Neuronal stem cell (in vitro differentiated cells): ENCODE results near the gene SSU72.

ENCODE experiments used
- DNase-seq: peaks from one replicate; pipeline ENCODE4 v3.0.0-alpha.2; 2013; ENCODE audit warnings: low spot score
- H2AFZ ChIP-seq: one replicate; pipeline ENCODE4 v1.6.1; 2013; ENCODE audit warnings: mild to moderate bottlenecking, low read length, inconsistent platforms
- H2AK5ac ChIP-seq: 2 replicates; pipeline ENCODE4 v1.6.1; 2013; ENCODE audit warnings: low read depth, mild to moderate bottlenecking, inconsistent platforms, low read length, moderate library complexity, mixed read lengths
- H2BK120ac ChIP-seq: 2 replicates; pipeline ENCODE4 v1.6.1; 2013; ENCODE audit warnings: low read depth, mild to moderate bottlenecking, inconsistent platforms, low read length, moderate library complexity, mixed read lengths
- H2BK12ac ChIP-seq: one replicate; pipeline ENCODE4 v1.6.1; 2013; ENCODE audit warnings: low read length, inconsistent platforms
- H2BK15ac ChIP-seq: 2 replicates; pipeline ENCODE4 v1.6.1; 2013; ENCODE audit warnings: mild to moderate bottlenecking, low read length, inconsistent platforms, mixed read lengths
- H2BK5ac ChIP-seq: one replicate; pipeline ENCODE4 v1.6.1; 2013; ENCODE audit warnings: inconsistent platforms, mild to moderate bottlenecking, low read length, moderate library complexity
- H3K14ac ChIP-seq: one replicate; pipeline ENCODE4 v1.6.1; 2013; ENCODE audit warnings: low read length, inconsistent platforms
- H3K18ac ChIP-seq: 2 replicates; pipeline ENCODE4 v1.6.1; 2013; ENCODE audit warnings: low read length, inconsistent platforms
- H3K23ac ChIP-seq: 2 replicates; pipeline ENCODE4 v1.6.1; 2013; ENCODE audit warnings: low read depth, mild to moderate bottlenecking, mixed read lengths, low read length, inconsistent platforms; ENCODE audit not compliant: poor library complexity
- H3K27ac ChIP-seq: replicated peaks from 3 replicates; pipeline ENCODE4 v1.5.1; 2013; ENCODE audit warnings: low read length, inconsistent platforms
- H3K27me3 ChIP-seq, 3 experiments: 2 replicates each; pipeline ENCODE4 v1.6.1; 2013; ENCODE audit warnings: low read length in 3 of 3, mild to moderate bottlenecking in 2 of 3, inconsistent platforms in 1 of 3, low read depth in 1 of 3, mixed read lengths in 1 of 3, moderate library complexity in 1 of 3; ENCODE audit not compliant: control insufficient read depth in 3 of 3, insufficient read depth in 3 of 3
- H3K36me3 ChIP-seq, 2 donors: replicated peaks in 1 of 2; 2 replicates each; pipeline ENCODE4 v1.6.1; 2013; ENCODE audit warnings: low read length in 2 of 2; ENCODE audit not compliant: control insufficient read depth in 2 of 2, insufficient read depth in 2 of 2
- H3K4ac ChIP-seq: 2 replicates; pipeline ENCODE4 v1.6.1; 2013; ENCODE audit warnings: inconsistent platforms, mild to moderate bottlenecking, low read length, moderate library complexity
- H3K4me1 ChIP-seq, 2 donors: 1 replicate in 1 of 2; 2 replicates in 1 of 2; pipeline ENCODE4 v1.6.1; 2013; ENCODE audit warnings: low read length in 2 of 2, low read depth in 1 of 2; ENCODE audit not compliant: control insufficient read depth in 2 of 2, insufficient read depth in 1 of 2
- H3K4me2 ChIP-seq: one replicate; pipeline ENCODE4 v1.6.1; 2013; ENCODE audit warnings: mild to moderate bottlenecking, low read length, inconsistent platforms; ENCODE audit not compliant: insufficient read depth, poor library complexity, severe bottlenecking
- H3K4me3 ChIP-seq, 2 donors: 2 replicates each; pipeline ENCODE4 v1.5.1; 2013; ENCODE audit warnings: low read length in 2 of 2, mild to moderate bottlenecking in 2 of 2, inconsistent platforms in 1 of 2, moderate library complexity in 1 of 2
- H3K79me1 ChIP-seq: one replicate; pipeline ENCODE4 v1.6.1; 2013; ENCODE audit warnings: low read depth, mild to moderate bottlenecking, inconsistent platforms, low read length, moderate library complexity
- H3K9ac ChIP-seq: one replicate; pipeline ENCODE4 v1.6.1; 2013; ENCODE audit warnings: mild to moderate bottlenecking, low read depth, low read length, inconsistent platforms; ENCODE audit not compliant: poor library complexity
- H3K9me3 ChIP-seq, 2 donors: replicated peaks in 1 of 2; 2 replicates each; pipeline versions ENCODE3 to v1.6.1; 2013; ENCODE audit warnings: low read length in 2 of 2, mild to moderate bottlenecking in 2 of 2, inconsistent platforms in 1 of 2, low read depth in 1 of 2, mixed read lengths in 1 of 2, moderate library complexity in 1 of 2; ENCODE audit not compliant: control insufficient read depth in 2 of 2, insufficient read depth in 1 of 2
- H4K8ac ChIP-seq: one replicate; pipeline ENCODE4 v1.6.1; 2013; ENCODE audit warnings: low read depth, mild to moderate bottlenecking, inconsistent platforms, low read length, moderate library complexity
- H4K91ac ChIP-seq: one replicate; pipeline ENCODE4 v1.6.1; 2013; ENCODE audit warnings: low read length, low read depth, mild to moderate bottlenecking, inconsistent platforms; ENCODE audit not compliant: poor library complexity
- WGBS, 2 donors: extraction: QIAGEN DNeasy Blood & Tissue Kit; methylation state at CpG; one replicate each; pipeline ENCODE4 v1.1.7; 2013; ENCODE audit warnings: missing lambda C conversion rate in 2 of 2, mixed read lengths in 1 of 2; ENCODE audit not compliant: insufficient read length in 2 of 2, insufficient replicate concordance in 1 of 2; ENCODE audit errors: extremely low coverage in 2 of 2; 5-methylcytosine and 5-hydroxymethylcytosine counted together

Gene SSU72

GRCh38 chr1:1622010-1622787 lies 47.5 kb upstream of the SSU72 start:
- Histone ChIP-seq H3K9ac (no peak overlapping the region), H4K8ac (no peak overlapping the region), H2AK5ac (no peak overlapping the region), H3K4me2 (no peak overlapping the region), H3K4me3 (no peak overlapping the region), H3K14ac (no peak overlapping the region), H3K9me3 (no peaks in the 10 kb centered on the region), H3K18ac (no peak overlapping the region), H2BK12ac (no peak overlapping the region), H3K27ac (no peak overlapping the region), H3K23ac (no peak overlapping the region), H4K91ac (no peak overlapping the region), H2BK120ac (no peak overlapping the region), H3K36me3 (peaks cover 8 to 14% of the 10 kb centered on the region in 2 donors), H2AFZ (no peak overlapping the region), H3K4ac (no peak overlapping the region), H3K4me1 (peaks cover 0 to under 1% of the 10 kb centered on the region in 2 donors), H2BK15ac (no peak overlapping the region), H3K79me1 (peaks cover 10% of the 10 kb centered on the region), H2BK5ac (no peak overlapping the region), H3K27me3 (no peaks in the 10 kb centered on the region)
- no peak for DNase-seq
- WGBS, 2 donors: no CpG with 5 or more reads among the region's 21 CpGs

- no CpG with 5 or more reads among the region's 31 CpGs for WGBS, 2 donors
- H3K23ac ChIP-seq: no peak overlapping the region
- no peak overlapping the region for H2AK5ac ChIP-seq
- H4K8ac ChIP-seq: peak overlapping the region; percentile 43
- H3K79me1 ChIP-seq: peaks cover 16% of the 10 kb centered on the region
- H3K4ac ChIP-seq: no peak overlapping the region
- H3K36me3 ChIP-seq: peaks cover 12 to 17% of the 10 kb centered on the region in 2 donors
- H2BK12ac ChIP-seq: no peak overlapping the region
- H3K4me1 ChIP-seq: peaks cover 4 to 8% of the 10 kb centered on the region in 2 donors
- no peaks in the 10 kb centered on the region for H3K27me3 ChIP-seq
- H2AFZ ChIP-seq: no peak overlapping the region
- H3K4me3 ChIP-seq: no peak overlapping the region
- no peak for DNase-seq
- H3K9me3 ChIP-seq: no peaks in the 10 kb centered on the region
- no peak overlapping the region for H3K18ac ChIP-seq
- no peak overlapping the region for H3K4me2 ChIP-seq
- no peak overlapping the region for H2BK15ac ChIP-seq
- no peak overlapping the region for H3K27ac ChIP-seq
- no peak overlapping the region for H4K91ac ChIP-seq
- H2BK120ac ChIP-seq: no peak overlapping the region
- H3K9ac ChIP-seq: peak overlapping the region; percentile 4
- H2BK5ac ChIP-seq: no peak overlapping the region
- no peak overlapping the region for H3K14ac ChIP-seq
These were observed 46.7 kb upstream of the SSU72 start for GRCh38 chr1:1621173-1622009.

- Histone ChIP-seq H2BK15ac (no peak overlapping the region), H3K27me3 (no peaks in the 10 kb centered on the region), H3K4me1 (peaks cover 5 to 9% of the 10 kb centered on the region in 2 donors), H2AFZ (no peak overlapping the region), H4K91ac (no peak overlapping the region), H3K36me3 (peaks cover 12 to 17% of the 10 kb centered on the region in 2 donors), H3K14ac (no peak overlapping the region), H2AK5ac (no peak overlapping the region), H2BK5ac (no peak overlapping the region), H3K23ac (peak overlapping the region; percentile 13), H2BK120ac (no peak overlapping the region), H3K18ac (no peak overlapping the region), H2BK12ac (no peak overlapping the region), H3K9ac (no peak overlapping the region), H3K27ac (no peak overlapping the region), H3K79me1 (peaks cover 16% of the 10 kb centered on the region), H3K4ac (no peak overlapping the region), H4K8ac (no peak overlapping the region), H3K4me3 (peak overlapping the region in 1 of 2 donors; percentile 6), H3K4me2 (no peak overlapping the region), H3K9me3 (no peaks in the 10 kb centered on the region)
- DNase-seq: no peak
- WGBS, 2 donors: no CpG with 5 or more reads among the region's 16 CpGs
These were observed 45.9 kb upstream of the SSU72 start for GRCh38 chr1:1620433-1621139.
